ENCODE data around the gene PLA2G3. TPM values are rescaled to one million over a fixed set of nuclear protein-coding genes. Genes with fewer than 3 reads are reported as not detected.
A peak's percentile ranks its signal among the peaks of the same experiment; 100 is the strongest.

Gene PLA2G3
- total RNA-seq, 6 donors from 2014 or later, result 0.79 to 8.1 (median 5.5) TPM

DNA sequence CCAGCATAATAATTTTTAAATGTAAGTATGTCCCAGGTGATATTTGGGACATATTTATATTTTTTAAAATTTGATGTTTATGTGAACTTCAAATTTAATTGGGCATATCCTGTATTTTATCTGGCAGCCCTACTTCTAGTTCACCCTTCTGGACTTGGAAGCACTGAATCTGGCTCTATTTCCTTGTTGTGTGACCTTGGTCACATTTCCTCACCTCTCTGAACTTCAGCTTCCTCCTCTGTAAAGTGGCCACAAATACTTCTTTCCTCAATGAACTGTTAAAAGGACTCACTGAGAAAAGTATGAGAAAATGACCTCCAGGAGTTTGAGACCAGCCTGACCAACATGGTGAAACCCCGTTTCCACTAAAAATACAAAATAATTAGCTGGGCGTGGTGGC lies 11.6 kb upstream of the PLA2G3 start:
- no peak for ATAC-seq (ENCODE audit: low FRiP score in 2 of 2)
- TF ChIP-seq POLR2A (IDR thresholded peaks at IDR 0.05), result no peak
- no peak for TF ChIP-seq EP300 (IDR thresholded peaks at IDR 0.05)
- TF ChIP-seq POLR2AphosphoS5 (IDR thresholded peaks at IDR 0.05), result no peak
- TF ChIP-seq, protein P1, sequence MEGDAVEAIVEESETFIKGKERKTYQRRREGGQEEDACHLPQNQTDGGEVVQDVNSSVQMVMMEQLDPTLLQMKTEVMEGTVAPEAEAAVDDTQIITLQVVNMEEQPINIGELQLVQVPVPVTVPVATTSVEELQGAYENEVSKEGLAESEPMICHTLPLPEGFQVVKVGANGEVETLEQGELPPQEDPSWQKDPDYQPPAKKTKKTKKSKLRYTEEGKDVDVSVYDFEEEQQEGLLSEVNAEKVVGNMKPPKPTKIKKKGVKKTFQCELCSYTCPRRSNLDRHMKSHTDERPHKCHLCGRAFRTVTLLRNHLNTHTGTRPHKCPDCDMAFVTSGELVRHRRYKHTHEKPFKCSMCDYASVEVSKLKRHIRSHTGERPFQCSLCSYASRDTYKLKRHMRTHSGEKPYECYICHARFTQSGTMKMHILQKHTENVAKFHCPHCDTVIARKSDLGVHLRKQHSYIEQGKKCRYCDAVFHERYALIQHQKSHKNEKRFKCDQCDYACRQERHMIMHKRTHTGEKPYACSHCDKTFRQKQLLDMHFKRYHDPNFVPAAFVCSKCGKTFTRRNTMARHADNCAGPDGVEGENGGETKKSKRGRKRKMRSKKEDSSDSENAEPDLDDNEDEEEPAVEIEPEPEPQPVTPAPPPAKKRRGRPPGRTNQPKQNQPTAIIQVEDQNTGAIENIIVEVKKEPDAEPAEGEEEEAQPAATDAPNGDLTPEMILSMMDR (IDR thresholded peaks at IDR 0.05), result no peak
- Histone ChIP-seq H3K36me3 (no peaks in the 10 kb centered on the region), H3K4me3 (no peak overlapping the region), H3K4me1 (peaks cover 0 to 16% (median 8%) of the 10 kb centered on the region in 4 donors), H3K9me3 (no peaks in the 10 kb centered on the region), H3K27me3 (no peaks in the 10 kb centered on the region), H3K27ac (no peak overlapping the region)
- WGBS, 2 donors, result 79 to 89% methylated on average over 2 of the region's 2 CpGs
- no peak for DNase-seq

DNA sequence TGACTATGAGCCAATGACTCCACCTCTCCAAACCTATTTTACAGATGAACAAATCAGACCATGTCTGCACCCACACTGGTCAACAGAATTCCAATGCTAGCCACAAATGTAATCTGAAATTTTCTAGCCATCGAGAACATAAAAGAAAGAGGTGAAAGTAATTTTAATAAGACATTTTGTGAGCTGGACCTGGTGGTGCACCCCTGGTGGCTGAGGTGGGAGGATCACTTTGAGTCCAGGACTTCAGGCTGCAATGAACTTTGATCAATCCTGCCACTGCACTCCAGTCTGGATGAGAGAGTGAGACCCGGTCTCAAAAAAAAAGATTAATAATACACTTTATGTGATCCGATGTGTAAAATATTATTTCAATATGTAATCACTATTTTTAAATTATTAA lies 10.3 kb upstream of the PLA2G3 start:
- peaks cover 0 to 13% (median 8%) of the 10 kb centered on the region in 4 donors for H3K4me1 ChIP-seq
- TF ChIP-seq POLR2A (IDR thresholded peaks at IDR 0.05) (no peak), EP300 (IDR thresholded peaks at IDR 0.05) (no peak), POLR2AphosphoS5 (IDR thresholded peaks at IDR 0.05) (no peak)
- TF ChIP-seq, protein P1 (IDR thresholded peaks at IDR 0.05), result no peak
- H3K36me3 ChIP-seq, result no peaks in the 10 kb centered on the region
- no peaks in the 10 kb centered on the region for H3K27me3 ChIP-seq
- WGBS, 2 donors, result 73 to 87% methylated on average over 3 of the region's 3 CpGs
- ATAC-seq (ENCODE audit: low FRiP score in 2 of 2), result no peak
- no peaks in the 10 kb centered on the region for H3K9me3 ChIP-seq
- no peak overlapping the region for H3K4me3 ChIP-seq
- no peak overlapping the region for H3K27ac ChIP-seq
- DNase-seq, result no peak

DNA sequence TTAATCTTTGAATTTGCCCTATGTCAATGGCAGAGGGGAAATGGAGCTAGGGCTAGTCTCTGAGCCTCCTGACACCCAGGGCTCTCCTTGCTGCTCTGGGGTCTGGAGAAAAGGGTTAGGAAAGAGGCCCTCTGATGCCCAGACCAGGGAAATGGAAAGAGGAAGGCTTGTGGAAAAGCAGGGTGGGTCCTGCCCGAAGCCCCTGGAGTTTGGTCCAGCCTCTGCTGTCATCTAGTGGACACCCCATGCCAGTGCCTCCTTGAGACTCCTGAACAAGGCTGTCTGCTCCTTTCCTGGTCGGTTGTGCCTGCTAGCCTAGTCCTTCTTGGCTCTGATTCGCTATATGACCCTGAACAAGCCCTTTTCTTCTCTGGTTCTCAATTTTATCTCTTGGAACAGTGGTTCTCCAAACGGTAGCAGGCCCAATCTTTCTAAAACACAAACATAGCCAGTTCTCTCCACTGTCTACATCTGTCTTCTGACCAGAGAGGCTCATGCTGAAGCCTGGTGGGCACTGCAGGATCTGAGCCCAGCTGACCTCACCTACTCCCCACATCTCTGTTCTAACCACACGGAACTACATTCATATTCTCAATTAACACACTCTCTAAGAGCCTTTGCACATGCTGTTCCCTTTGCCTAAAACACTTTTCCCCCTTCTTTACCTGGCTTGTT lies 8.8 kb upstream of the PLA2G3 start:
- Histone ChIP-seq H3K36me3 (no peaks in the 10 kb centered on the region), H3K9me3 (no peaks in the 10 kb centered on the region), H3K4me3 (no peak overlapping the region), H3K27me3 (no peaks in the 10 kb centered on the region), H3K4me1 (peaks cover 0 to 9% (median 7%) of the 10 kb centered on the region in 4 donors), H3K27ac (peak overlapping the region in 3 of 4 donors; percentile 11 to 79 (median 40))
- DNase-seq (peak in 1 of 2 donors; percentile 76), ATAC-seq (ENCODE audit: low FRiP score in 2 of 2) (peak; percentile 90 to 92)
- WGBS, 2 donors, result 18 to 23% methylated on average over 5 of the region's 5 CpGs
- no peak for TF ChIP-seq EP300 (IDR thresholded peaks at IDR 0.05)
- TF ChIP-seq, protein P1 (IDR thresholded peaks at IDR 0.05), result peak; percentile 74 to 94 (median 86)

DNA sequence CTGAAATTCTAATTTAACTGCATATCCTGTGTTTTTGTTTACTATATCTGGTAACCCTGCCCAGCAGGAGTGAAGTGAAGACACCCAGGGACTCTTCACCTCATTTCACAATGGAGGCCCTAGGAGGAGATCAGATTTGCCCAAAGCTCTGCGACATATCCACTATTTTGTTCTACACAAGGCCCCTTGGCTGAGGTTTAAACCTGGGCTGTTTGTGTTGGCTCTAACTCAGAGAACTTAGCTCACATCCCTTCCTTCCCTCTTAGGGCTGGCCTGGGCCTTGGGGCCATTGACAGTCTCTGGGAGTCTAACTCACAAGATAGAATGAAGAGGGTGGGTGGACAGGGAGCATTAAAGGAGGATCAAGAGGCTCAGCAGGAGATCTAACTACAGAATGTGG lies 8.2 kb upstream of the PLA2G3 start:
- peak overlapping the region; percentile 11 to 79 (median 38) for H3K27ac ChIP-seq
- H3K4me3 ChIP-seq, result no peak overlapping the region
- no peaks in the 10 kb centered on the region for H3K36me3 ChIP-seq
- no peaks in the 10 kb centered on the region for H3K9me3 ChIP-seq
- DNase-seq (no peak), ATAC-seq (ENCODE audit: low FRiP score in 2 of 2) (peak in 1 of 2 donors; percentile 32)
- 60 to 82% methylated on average over 1 of the region's 1 CpG for WGBS, 2 donors
- H3K27me3 ChIP-seq, result no peaks in the 10 kb centered on the region
- TF ChIP-seq POLR2A (IDR thresholded peaks at IDR 0.05) (no peak), POLR2AphosphoS5 (IDR thresholded peaks at IDR 0.05) (no peak), EP300 (IDR thresholded peaks at IDR 0.05) (no peak)
- TF ChIP-seq, protein P1 (IDR thresholded peaks at IDR 0.05), result no peak
- peaks cover 0 to 9% (median 7%) of the 10 kb centered on the region in 4 donors for H3K4me1 ChIP-seq

DNA sequence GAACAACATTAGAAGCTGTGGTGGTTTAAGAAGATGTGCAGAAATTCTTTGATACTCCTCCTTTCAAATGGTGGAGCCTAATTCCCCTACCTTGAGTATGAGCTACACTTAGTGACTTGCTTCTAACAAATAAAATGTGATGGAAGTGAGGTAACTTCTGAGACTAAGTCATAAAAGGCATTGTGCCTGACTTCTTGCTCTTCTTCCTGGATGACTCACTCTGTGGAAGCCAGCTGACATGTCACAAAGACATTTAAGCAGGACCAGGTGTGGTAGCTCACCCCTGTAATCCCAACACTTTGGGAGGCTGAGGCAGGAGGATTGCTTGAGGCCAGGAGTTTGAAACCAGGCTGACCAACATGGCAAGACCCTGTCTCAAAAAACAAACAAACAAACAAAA lies 3.9 kb upstream of the PLA2G3 start:
- ATAC-seq (ENCODE audit: low FRiP score in 2 of 2) (no peak), DNase-seq (no peak)
- Histone ChIP-seq H3K4me3 (no peak overlapping the region), H3K27ac (no peak overlapping the region), H3K36me3 (no peaks in the 10 kb centered on the region), H3K4me1 (peaks cover 0 to 15% (median 11%) of the 10 kb centered on the region in 4 donors), H3K9me3 (no peaks in the 10 kb centered on the region), H3K27me3 (no peaks in the 10 kb centered on the region)
- no peak for TF ChIP-seq POLR2AphosphoS5 (IDR thresholded peaks at IDR 0.05)
- TF ChIP-seq, protein P1 (IDR thresholded peaks at IDR 0.05), result no peak
- TF ChIP-seq POLR2A (IDR thresholded peaks at IDR 0.05), result no peak
- no peak for TF ChIP-seq EP300 (IDR thresholded peaks at IDR 0.05)
